ENCODE results near the gene CLTC.
A peak's percentile ranks its signal among the peaks of the same experiment; 100 is the strongest.
"Not testable (repeated sequence)": the region's sequence is repeated elsewhere in the genome, so short reads cannot be mapped to it uniquely, and the experiment has no call there.

Gene CLTC

DNA sequence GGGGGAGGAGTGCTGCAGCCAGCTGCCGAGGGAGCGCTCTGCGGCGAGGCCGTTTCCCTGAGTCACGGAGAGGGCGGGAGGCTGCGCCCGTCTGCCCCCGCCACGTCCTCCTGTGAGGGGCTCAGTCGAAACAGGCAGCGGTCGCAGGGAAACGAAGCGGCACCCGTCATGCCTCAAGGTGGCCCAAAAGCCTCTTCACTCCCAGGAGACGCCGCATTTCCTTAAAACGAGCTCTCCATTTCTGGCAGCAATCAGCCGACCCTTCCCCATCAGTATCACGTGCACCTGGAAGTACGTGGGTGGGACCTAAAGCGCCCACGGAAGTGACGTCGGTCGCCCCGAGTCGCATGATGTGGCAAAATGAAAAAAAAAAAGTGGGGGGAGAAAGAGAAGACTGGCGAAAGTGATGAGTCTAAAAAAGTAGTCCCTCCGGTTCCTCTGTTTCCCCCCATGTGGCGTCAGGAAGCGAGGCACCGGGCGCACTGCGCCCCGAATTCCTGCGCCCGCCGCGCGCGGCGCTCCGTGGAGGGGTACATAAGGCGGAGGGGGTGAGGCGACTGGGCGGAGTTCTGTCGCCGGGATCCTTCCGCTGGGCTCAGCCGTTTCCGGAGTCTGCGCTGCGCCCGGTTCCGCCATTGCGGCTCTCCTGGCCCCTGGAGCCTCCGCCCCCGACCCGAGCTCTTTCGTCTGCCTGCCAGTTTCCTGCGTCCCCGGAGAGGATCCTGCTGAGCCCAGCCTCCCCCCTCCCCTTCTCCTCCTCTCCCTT, at the start of gene CLTC:
Gene CLTC, plus strand, starts transcription at position 598 of the 766 bp plus-strand sequence. CDS start 237 bp downstream, outside the sequence.
- peak; percentile 85 to 93 for DNase-seq (ENCODE audit: low read depth in 2 of 2)

DNA sequence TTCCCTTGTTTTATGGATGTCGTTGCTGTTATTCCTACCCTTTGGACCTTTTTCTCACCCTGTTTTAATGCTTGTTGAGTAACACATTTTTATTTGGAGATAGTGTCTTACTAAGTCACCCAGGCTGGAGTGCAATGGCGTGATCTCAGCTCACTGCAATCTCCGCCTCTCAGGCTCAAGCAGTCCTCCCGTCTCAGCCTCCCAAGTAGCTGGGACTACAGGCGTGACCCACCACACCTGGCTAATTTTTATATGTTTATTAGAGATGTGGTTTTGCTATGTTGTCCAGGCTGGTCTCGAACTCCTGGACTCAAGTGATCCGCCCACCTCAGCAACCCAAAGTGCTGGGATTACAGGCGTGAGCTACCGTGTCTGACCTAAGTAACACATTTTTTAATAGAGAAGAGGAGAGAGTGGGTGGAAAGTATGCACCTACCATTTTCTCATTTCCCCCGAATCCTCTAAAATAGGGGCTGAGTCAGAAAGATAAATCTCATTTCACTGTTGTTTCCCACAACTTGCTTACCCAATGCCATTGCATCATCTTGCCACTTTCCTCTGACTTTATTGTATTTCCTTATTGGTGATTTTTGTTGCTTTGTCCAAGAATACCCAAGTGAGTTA, 47.3 kb upstream of the CLTC start:
- DNase-seq (ENCODE audit: low read depth in 2 of 2): no peak

GRCh38 chr17:59584168-59584567, 35.5 kb upstream of the CLTC start:
- not testable (repeated sequence) for DNase-seq (ENCODE audit: low read depth in 2 of 2)

GRCh38 chr17:59600169-59600568, 19.5 kb upstream of the CLTC start:
- DNase-seq (ENCODE audit: low read depth in 2 of 2): no peak

GRCh38 chr17:59601130-59601529, 18.6 kb upstream of the CLTC start:
- DNase-seq (ENCODE audit: low read depth in 2 of 2): no peak

DNA sequence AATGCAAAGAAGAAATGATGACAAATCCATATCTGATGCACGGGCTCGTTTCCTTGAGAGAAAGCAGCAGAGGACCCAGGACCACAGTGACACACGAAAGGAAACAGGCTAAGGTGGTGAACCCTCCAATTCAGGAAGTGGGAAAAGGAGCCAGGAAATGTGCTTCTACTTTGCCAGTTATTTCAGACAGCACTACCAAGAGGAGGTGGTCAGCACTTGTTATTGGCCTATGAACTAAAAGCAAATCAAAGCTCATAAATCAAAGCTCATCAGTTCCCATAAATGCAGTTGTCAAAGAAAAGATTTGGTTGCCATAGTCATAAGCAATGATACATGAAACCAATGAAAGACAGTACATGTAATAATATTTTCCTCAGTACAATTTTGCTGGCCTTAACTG, 12.6 kb upstream of the CLTC start:
- no peak for DNase-seq (ENCODE audit: low read depth in 2 of 2)

- no peak for DNase-seq (ENCODE audit: low read depth in 2 of 2)
Measured at GRCh38 chr17:59607817-59608403, 11.8 kb upstream of the CLTC start.

GRCh38 chr17:59611503-59611902, 8.2 kb upstream of the CLTC start:
- no peak for DNase-seq (ENCODE audit: low read depth in 2 of 2)

DNA sequence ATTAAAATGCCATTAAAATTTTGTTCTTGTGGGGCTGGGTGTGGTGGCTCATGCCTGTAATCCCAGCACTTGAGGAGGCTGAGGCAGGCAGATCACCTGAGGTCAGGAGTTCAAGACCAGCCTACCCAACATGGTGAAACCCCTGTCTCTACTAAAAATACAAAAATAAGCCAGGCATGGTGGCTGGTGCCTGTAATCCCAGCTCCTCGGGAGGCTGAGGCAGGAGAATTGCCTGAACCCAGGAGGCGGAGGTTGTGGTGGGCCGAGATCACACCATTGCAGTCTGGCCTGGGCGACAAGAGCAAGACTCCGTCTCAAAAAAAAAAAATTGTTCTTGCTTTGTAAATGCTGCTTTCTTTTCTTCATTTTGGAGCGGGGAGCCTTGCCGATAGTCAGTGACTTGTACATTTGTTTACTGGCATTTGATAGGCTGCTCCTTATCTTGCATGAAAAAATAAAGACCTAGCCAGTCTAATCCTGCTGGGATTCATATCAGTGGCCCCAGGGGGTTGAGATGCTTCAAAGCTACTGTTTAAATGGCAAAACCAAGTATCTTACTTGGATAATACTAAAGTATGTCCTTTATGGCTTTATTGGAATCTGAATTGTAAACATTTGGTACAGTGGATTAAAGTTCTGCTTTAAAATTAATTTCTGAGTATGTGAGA, 3.3 kb upstream of the CLTC start:
- no peak for DNase-seq (ENCODE audit: low read depth in 2 of 2)

DNA sequence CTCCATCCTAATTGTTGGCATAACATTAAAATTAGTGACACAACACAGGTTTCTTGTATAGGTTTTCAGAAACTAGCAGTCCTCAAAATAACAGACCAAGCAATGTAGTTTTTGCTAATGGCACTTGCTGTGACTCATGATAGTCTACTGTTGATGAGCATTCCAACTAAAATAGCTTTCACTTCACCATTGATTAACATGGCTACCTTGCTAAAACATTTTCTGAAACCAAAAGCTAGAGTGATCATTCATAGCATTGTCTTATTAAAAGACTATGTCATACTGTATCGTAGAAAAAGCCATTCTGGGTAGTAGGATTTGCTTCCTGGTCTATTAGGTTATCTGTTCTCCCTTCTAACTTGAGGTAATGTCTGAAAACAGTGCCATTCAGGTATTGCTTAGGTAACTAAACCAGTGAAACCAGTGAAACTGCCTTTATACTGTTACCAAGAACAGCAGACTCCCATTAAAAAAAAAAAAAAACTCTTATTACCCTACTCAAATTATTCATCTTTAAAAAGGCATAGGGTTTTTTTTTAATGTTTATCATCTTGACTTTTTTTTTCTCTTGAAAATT, 2.5 kb upstream of the CLTC start:
- no peak for DNase-seq (ENCODE audit: low read depth in 2 of 2)

DNA sequence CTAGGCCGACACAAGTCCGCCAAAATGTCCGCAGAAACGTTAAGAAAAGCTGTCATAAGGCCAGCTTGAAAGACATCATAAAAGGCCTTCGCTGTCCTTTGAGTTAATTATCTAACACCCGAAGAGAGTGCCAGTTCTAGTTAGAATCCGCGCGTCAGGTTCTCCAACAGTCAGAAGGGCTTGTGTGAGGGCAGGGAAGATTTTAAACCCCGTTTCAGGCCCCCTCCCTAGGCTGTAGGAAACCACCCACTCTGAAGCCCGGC, 729 bp upstream of the CLTC start:
- no peak for DNase-seq (ENCODE audit: low read depth in 2 of 2)

- DNase-seq (ENCODE audit: low read depth in 2 of 2): no peak
Measured at GRCh38 chr17:59620064-59620359, 317 bp downstream of the CLTC start.

DNA sequence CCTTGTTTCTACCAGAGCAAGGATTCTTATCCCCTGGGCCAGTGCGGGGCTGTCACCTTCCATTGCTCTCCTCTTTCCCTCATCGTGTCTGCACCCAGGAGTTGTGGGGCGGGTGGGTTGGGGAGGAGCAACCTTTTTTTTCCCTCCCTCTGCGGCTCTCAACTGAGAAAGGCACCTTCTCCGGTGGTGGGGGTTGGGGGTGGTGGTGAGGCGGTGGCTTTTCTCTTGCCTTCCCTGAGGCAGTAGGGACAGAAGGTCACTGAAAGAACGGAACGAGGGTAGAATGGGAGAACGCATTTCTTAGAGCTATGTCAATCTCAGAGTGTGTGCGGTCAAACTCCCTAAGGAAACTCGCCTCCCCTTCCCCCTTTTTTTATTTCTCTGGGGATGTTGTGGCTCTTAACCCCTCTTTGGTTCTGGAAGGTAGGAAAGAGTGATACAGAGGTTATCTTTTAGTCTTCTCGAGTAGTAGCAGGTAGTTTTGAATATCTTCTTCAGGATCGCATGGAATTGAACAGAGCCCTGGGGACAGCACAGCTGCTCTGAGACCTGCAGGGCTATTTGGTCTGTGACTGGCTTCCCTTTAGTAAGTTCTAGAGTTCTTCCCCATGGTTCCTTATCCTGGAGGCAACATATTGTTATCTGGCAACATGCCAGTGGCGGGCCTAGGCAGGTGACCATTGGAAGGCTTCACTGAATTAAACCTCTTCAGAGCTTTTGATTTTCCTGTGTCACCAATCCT, 994 bp downstream of the CLTC start:
- no peak for DNase-seq (ENCODE audit: low read depth in 2 of 2)

- DNase-seq (ENCODE audit: low read depth in 2 of 2): no peak
Measured at GRCh38 chr17:59621771-59622170, 2.1 kb downstream of the CLTC start.

GRCh38 chr17:59623151-59623550, 3.5 kb downstream of the CLTC start:
- DNase-seq (ENCODE audit: low read depth in 2 of 2): no peak

- no peak for DNase-seq (ENCODE audit: low read depth in 2 of 2)
Measured at GRCh38 chr17:59626756-59627155, 7.1 kb downstream of the CLTC start.

DNA sequence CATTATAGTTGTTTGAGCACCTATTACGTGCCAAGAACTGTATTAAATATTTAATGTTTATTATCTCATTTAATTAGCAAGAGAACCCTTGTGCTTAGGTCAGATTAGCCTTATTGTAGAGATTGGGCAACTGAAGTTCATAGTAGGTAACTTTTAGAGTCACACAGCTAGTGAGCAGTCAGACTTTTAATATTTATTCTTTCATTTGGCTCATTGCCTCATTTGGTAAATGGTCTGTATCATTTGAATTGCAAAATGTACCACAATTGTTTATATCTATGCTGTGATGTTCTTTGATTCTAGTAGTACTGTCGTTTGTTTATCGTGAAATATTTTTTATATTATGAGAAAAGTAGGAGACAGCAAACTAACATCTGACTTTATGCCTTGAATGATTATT, 7.6 kb downstream of the CLTC start:
- DNase-seq (ENCODE audit: low read depth in 2 of 2): no peak

DNA sequence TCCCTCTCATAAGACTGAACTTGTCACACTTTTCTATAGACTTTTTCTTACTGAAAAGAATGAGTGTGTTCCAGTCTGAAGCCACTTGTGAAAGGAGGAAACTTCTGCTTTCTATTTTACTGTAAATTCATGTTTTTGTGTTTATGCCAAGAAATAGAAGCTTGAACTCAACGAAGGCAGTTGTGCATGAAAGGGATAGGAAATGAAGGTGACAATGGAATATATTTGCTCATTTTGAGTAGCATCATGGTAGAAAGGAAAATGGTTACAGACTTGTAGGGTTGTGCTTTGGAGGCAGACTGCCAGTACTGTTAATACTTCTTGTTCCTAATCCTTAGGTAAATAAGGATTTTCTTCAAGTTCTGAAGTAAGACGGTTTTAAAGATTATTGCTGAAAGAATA, 8.1 kb downstream of the CLTC start:
- DNase-seq (ENCODE audit: low read depth in 2 of 2): no peak

GRCh38 chr17:59629174-59629573, 9.5 kb downstream of the CLTC start:
- no peak for DNase-seq (ENCODE audit: low read depth in 2 of 2)

DNA sequence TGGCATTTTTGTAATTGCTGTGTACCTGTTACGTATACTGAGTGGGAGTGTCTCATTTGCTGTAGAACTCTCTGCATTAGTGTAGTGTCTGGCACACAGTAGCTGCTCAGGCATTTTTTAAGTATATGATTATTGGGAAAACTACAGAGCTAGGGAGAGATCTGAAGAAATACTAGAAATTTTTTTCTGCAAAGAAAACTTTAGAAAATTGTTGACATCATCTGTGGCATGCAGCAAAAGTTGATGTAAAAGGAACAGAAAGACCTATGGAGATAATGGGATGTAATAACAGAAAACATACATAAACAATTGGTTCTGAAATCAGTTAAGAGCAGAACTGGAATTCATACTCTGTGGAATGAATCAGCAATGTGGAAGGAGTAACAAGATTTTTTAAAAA, 11.6 kb downstream of the CLTC start:
- DNase-seq (ENCODE audit: low read depth in 2 of 2): no peak

- no peak for DNase-seq (ENCODE audit: low read depth in 2 of 2)
Measured at GRCh38 chr17:59632398-59632797, 12.7 kb downstream of the CLTC start.

Measured in activated CD8-positive, alpha-beta memory T cell treated with anti-CD3 and anti-CD28 coated beads for 4 hours (primary cell).